GM20000 (cell line): ENCODE results near the gene KIAA1191.

Experiments used
- DNase-seq: peaks from one replicate; pipeline ENCODE4 v3.0.0; 2012; ENCODE audit warnings: low spot score
- CTCF ChIP-seq: IDR thresholded peaks from 2 replicates; pipeline ENCODE4 v1.5.1; 2012; ENCODE audit warnings: mild to moderate bottlenecking, control low read depth; ENCODE audit errors: extremely low read depth, missing control alignments

The KIAA1191 gene

GRCh38 chr5:176356179-176356566 is 5.4 kb downstream of the KIAA1191 start:
- TF ChIP-seq CTCF: no peak
- DNase-seq: no peak

- DNase-seq: no peak
- TF ChIP-seq CTCF: no peak
Observed at GRCh38 chr5:176355400-176356178, 6.0 kb downstream of the KIAA1191 start.

- no peak for DNase-seq
- TF ChIP-seq CTCF: no peak
Observed at GRCh38 chr5:176353533-176353932, 8.0 kb downstream of the KIAA1191 start.

- DNase-seq: no peak
- TF ChIP-seq CTCF: no peak
Observed at GRCh38 chr5:176352116-176352878, 9.3 kb downstream of the KIAA1191 start.

GRCh38 chr5:176350416-176350815 is 11.1 kb downstream of the KIAA1191 start:
- no peak for TF ChIP-seq CTCF
- DNase-seq: no peak

- no peak for DNase-seq
- no peak for TF ChIP-seq CTCF
Observed at GRCh38 chr5:176342766-176343458, 18.7 kb downstream of the KIAA1191 start.

- no peak for TF ChIP-seq CTCF
- DNase-seq: no peak
Observed at GRCh38 chr5:176342158-176342483, 19.4 kb downstream of the KIAA1191 start.
